Endothelial cell of umbilical vein (primary cell): ENCODE measurements around the gene RBM28. TPM values are rescaled to one million over a fixed set of nuclear protein-coding genes. Genes with fewer than 3 reads are reported as not detected.

Experiments used
- BruUV-seq: library from RNA; stranded (reverse); fragments of 400-500 nt; replicated peaks from 2 replicates; lab custom pipeline; 2021; lab: Mats Ljungman, UMichigan
- CTCF ChIA-PET: fragments of 300-600, 350-600 bp; sonication (Branson Sonifier 250); formaldehyde crosslinking; loops from one replicate; lab custom pipeline; 2021; ENCODE audit warnings: antibody characterized with exemption, inconsistent platforms; lab: Charles Lee
- POLR2A ChIA-PET: fragments of 300-600, 350-600 bp; sonication (Branson Sonifier 250); formaldehyde crosslinking; loops from one replicate; lab custom pipeline; 2021; ENCODE audit warnings: antibody characterized with exemption, inconsistent platforms; lab: Charles Lee
- DNase-seq: peaks from one replicate; pipeline ENCODE4 v3.0.0-alpha.2; 2011; ENCODE audit warnings: low read depth, low spot score
- FAIRE-seq: peaks from 2 replicates; lab custom pipeline; 2011; peaks lifted over from hg19 to GRCh38; lab: Jason Lieb, UNC
- H2AFZ ChIP-seq: 2 replicates; pipeline ENCODE4 v1.6.0; 2012; ENCODE audit warnings: low read depth, low read length, control low read depth, inconsistent platforms
- H3K27ac ChIP-seq: 2 replicates; pipeline ENCODE4 v1.5.1; 2011; ENCODE audit warnings: low read depth, mild to moderate bottlenecking, control low read depth, low read length, moderate library complexity; ENCODE audit not compliant: insufficient read depth
- H3K27me3 ChIP-seq, 2 experiments: 2 replicates each; pipeline versions ENCODE4 v1.6.0 to v1.6.1; 2011; ENCODE audit warnings: low read length in 2 of 2, mixed read lengths in 1 of 2; ENCODE audit not compliant: control insufficient read depth in 2 of 2, insufficient read depth in 2 of 2
- H3K36me3 ChIP-seq, 2 experiments: 2 replicates in 1 of 2; 3 replicates in 1 of 2; pipeline ENCODE4 v1.5.1; 2011; ENCODE audit warnings: low read length in 2 of 2, mild to moderate bottlenecking in 1 of 2, moderate library complexity in 1 of 2; ENCODE audit not compliant: control insufficient read depth in 2 of 2, insufficient read depth in 2 of 2; ENCODE audit errors: extremely low read depth in 1 of 2
- H3K4me1 ChIP-seq: 3 replicates; pipeline ENCODE4 v1.5.1; 2011; ENCODE audit warnings: mild to moderate bottlenecking, low read length; ENCODE audit not compliant: control insufficient read depth, insufficient read depth; ENCODE audit errors: extremely low read depth
- H3K4me2 ChIP-seq: 2 replicates; pipeline ENCODE4 v1.6.1; 2011; ENCODE audit warnings: low read length, control low read depth, mixed read lengths; ENCODE audit not compliant: insufficient read depth
- H3K4me3 ChIP-seq, 3 experiments: fragments of 200-600 bp in 1 of 3; sonication (generic), shearing (Covaris generic) in 1 of 3; replicated peaks in 1 of 3; 2 replicates each; pipeline ENCODE4 v1.5.1; 2011 to 2016; ENCODE audit warnings: control low read depth in 3 of 3, low read length in 3 of 3, mild to moderate bottlenecking in 2 of 3, inconsistent platforms in 1 of 3, low read depth in 1 of 3, moderate library complexity in 1 of 3; ENCODE audit not compliant: insufficient read depth in 1 of 3
- H3K79me2 ChIP-seq: 2 replicates; pipeline ENCODE4 v1.6.0; 2012; ENCODE audit warnings: low read length, inconsistent platforms; ENCODE audit not compliant: control insufficient read depth, insufficient read depth
- H3K9ac ChIP-seq: replicated peaks from 2 replicates; pipeline ENCODE3; 2011; ENCODE audit warnings: low read length, control low read depth; ENCODE audit not compliant: insufficient read depth; ENCODE audit errors: extremely low read depth
- H3K9me1 ChIP-seq: replicated peaks from 3 replicates; pipeline ENCODE4 v1.6.0; 2011; ENCODE audit warnings: mild to moderate bottlenecking, low read length; ENCODE audit not compliant: control insufficient read depth, insufficient read depth; ENCODE audit errors: extremely low read depth
- H3K9me3 ChIP-seq: replicated peaks from 2 replicates; pipeline ENCODE4 v1.5.1; 2012; ENCODE audit warnings: low read length, inconsistent platforms; ENCODE audit not compliant: control insufficient read depth, insufficient read depth
- H4K20me1 ChIP-seq: replicated peaks from 2 replicates; pipeline ENCODE3; 2011; ENCODE audit warnings: mild to moderate bottlenecking, low read length; ENCODE audit not compliant: control insufficient read depth, insufficient read depth; ENCODE audit errors: extremely low read depth
- CTCF ChIP-seq, 2 donors: IDR thresholded peaks; 1 replicate in 1 of 2; 2 replicates in 1 of 2; pipeline ENCODE4 v1.5.1; 2011; ENCODE audit warnings: low read length in 2 of 2, mild to moderate bottlenecking in 2 of 2, moderate library complexity in 2 of 2, control low read depth in 1 of 2, inconsistent platforms in 1 of 2, low read depth in 1 of 2; ENCODE audit not compliant: insufficient read depth in 1 of 2; ENCODE audit errors: extremely low read depth in 1 of 2
- EZH2 ChIP-seq: IDR thresholded peaks from 2 replicates; pipeline ENCODE4 v1.6.1; 2012; ENCODE audit warnings: borderline replicate concordance, low read depth, mild to moderate bottlenecking, moderate library complexity, low read length, inconsistent platforms; ENCODE audit not compliant: severe bottlenecking
- FOS ChIP-seq: IDR thresholded peaks from 2 replicates; pipeline ENCODE4 v1.6.1; 2011; ENCODE audit warnings: mild to moderate bottlenecking, low read length, moderate library complexity, borderline replicate concordance; ENCODE audit not compliant: insufficient read depth
- GATA2 ChIP-seq: IDR thresholded peaks from 2 replicates; pipeline ENCODE4 v1.7.0; 2011; ENCODE audit warnings: low read depth, mild to moderate bottlenecking, moderate library complexity, mixed read lengths, low read length; ENCODE audit not compliant: insufficient read length, insufficient read depth
- JUN ChIP-seq: IDR thresholded peaks from 2 replicates; pipeline ENCODE4 v1.6.1; 2011; ENCODE audit warnings: borderline replicate concordance, low read depth; ENCODE audit not compliant: insufficient read length, insufficient read depth
- MAX ChIP-seq: IDR thresholded peaks from 2 replicates; pipeline ENCODE4 v1.6.1; 2011; ENCODE audit not compliant: insufficient read depth, insufficient read length
- MYC ChIP-seq: IDR thresholded peaks from one replicate; pipeline ENCODE4 v1.6.1; 2011; ENCODE audit warnings: mild to moderate bottlenecking, low read depth, low read length
- POLR2A ChIP-seq: IDR thresholded peaks from 2 replicates; pipeline ENCODE4 v1.6.1; 2012; ENCODE audit warnings: low read depth, mild to moderate bottlenecking, control low read depth, low read length
- POLR2AphosphoS5 ChIP-seq: IDR thresholded peaks from 2 replicates; pipeline ENCODE4 v1.6.1; 2012; ENCODE audit warnings: low read depth, mild to moderate bottlenecking, control low read depth, low read length, moderate library complexity; ENCODE audit not compliant: insufficient read depth
- dilution Hi-C: fragments of 300-500 bp; cut with MboI; formaldehyde crosslinking; loops from one replicate; pipeline ENCODE4 v1.15.0; 2019; ENCODE audit warnings: low sequenced_read_pairs; ENCODE audit not compliant: extremely low pct_ligation_motif_present
- intact Hi-C: fragments of 100-400 bp; cut with micrococcal nuclease; formaldehyde crosslinking; loops from one replicate; pipeline ENCODE4 v1.10.0; 2022
- polyA plus RNA-seq, 4 experiments: library from polyadenylated mRNA; depleted of rRNA in 3 of 4; stranded (reverse) in 3 of 4; unstranded in 1 of 4; fragments of >200 nt; gene quantifications; 2 replicates each; pipeline versions ENCODE4 v1.2.1 to v1.2.3, GENCODE V29; 2011 to 2012; ENCODE audit warnings: missing spikeins in 1 of 4
- total RNA-seq: library from RNA; stranded (reverse); gene quantifications from 2 replicates; pipeline ENCODE4 v1.2.3, GENCODE V29; 2021

RBM28 gene
- total and polyA plus RNA-seq, 2 donors (not counting 3 experiments of a cell fraction or from before 2014, with no cell fraction given): 11.6 to 58.7 TPM

GRCh38 chr7:128356546-128357216 lies 13.0 kb upstream of the RBM28 start:
- no peaks in the 10 kb centered on the region for H4K20me1 ChIP-seq
- no TSS peak for BruUV-seq
- no peak for DNase-seq
- dilution Hi-C loops: no loop called here
- no peak overlapping the region for H3K4me3 ChIP-seq
- intact Hi-C loops: no loop called here
- H2AFZ ChIP-seq: no peak overlapping the region
- H3K27ac ChIP-seq: no peak overlapping the region
- no peak overlapping the region for H3K9ac ChIP-seq
- H3K9me3 ChIP-seq: no peaks in the 10 kb centered on the region
- no peak overlapping the region for H3K4me2 ChIP-seq
- TF ChIP-seq MYC (no peak), GATA2 (no peak), EZH2 (no peak), CTCF (IDR thresholded peaks at IDR 0.05; ENCODE audit: extremely low read depth in 1 of 2, insufficient read depth in 1 of 2, low read depth in 1 of 2, low read length in 2 of 2) (no peak), POLR2A (no peak), FOS (no peak), POLR2AphosphoS5 (no peak), JUN (no peak), MAX (no peak)
- CTCF ChIA-PET: interaction anchor here (5.5 to 16.4 kb wide), 2 partner anchors 9 to 29 kb away, joined by 37 to 778 read pairs; no protein-coding TSS in a partner anchor
- POLR2A ChIA-PET: no interaction called here
- peaks cover 4% of the 10 kb centered on the region for H3K4me1 ChIP-seq
- no peaks in the 10 kb centered on the region for H3K79me2 ChIP-seq
- no peak for FAIRE-seq
- no peaks in the 10 kb centered on the region for H3K9me1 ChIP-seq
- no peaks in the 10 kb centered on the region for H3K36me3 ChIP-seq
- H3K27me3 ChIP-seq: peaks cover 44 to 45% of the 10 kb centered on the region in 2 experiments
